ENCODE results near the gene GABRG3. TPM values are rescaled to one million over a fixed set of nuclear protein-coding genes. Genes with fewer than 3 reads are reported as not detected.

GABRG3 gene
- total and polyA plus RNA-seq, 10 of the 15 experiments (the other 5 are each of a cell fraction or from before 2014, with no cell fraction given): 0.15 TPM; not detected in 9

DNA sequence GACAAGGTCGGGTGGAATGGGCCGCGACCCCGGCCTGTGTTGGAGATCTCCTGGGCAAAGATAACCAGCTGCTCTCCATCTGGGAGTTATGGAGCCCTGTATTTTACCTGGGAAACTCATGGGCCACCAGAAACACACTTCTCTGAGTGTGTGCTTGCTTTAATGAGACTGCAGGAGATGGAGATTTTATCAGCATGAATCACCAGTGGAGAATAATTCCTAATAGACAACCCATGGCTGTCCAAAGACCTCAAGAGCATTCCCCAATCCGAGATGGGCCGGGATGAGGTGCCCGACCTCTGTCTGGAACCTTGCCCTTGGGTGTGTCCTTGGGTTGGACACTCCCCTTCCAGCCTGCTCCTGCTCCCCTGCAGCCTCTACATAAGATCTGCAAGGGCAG lies 389.3 kb downstream of the GABRG3 start:
- H3K9ac ChIP-seq (ENCODE audit: control insufficient read depth, insufficient read depth, low read length): no peak overlapping the region
- RAD21 ChIA-PET (ENCODE audit: unreplicated experiment): no interaction called here
- H4K20me1 ChIP-seq (ENCODE audit: control insufficient read depth, insufficient read depth): no peaks in the 10 kb centered on the region
- no peak for TF ChIP-seq PML (IDR thresholded peaks at IDR 0.05; ENCODE audit: low read length)
- no peak for TF ChIP-seq EP300 (IDR thresholded peaks at IDR 0.05; ENCODE audit: borderline replicate concordance in 1 of 2, control insufficient read depth in 1 of 2, low read depth in 2 of 2, low read length in 2 of 2)
- BruUV-seq (replicated peaks): no TSS peak
- H3K4me3 ChIP-seq: no peak overlapping the region
- H2AFZ ChIP-seq (ENCODE audit: control insufficient read depth, low read depth, low read length): no peak overlapping the region
- H3K36me3 ChIP-seq (ENCODE audit: control insufficient read depth in 2 of 2, insufficient read depth in 2 of 2, low read length in 1 of 2): no peaks in the 10 kb centered on the region
- intact Hi-C loops (cut with micrococcal nuclease; ENCODE audit: unreplicated experiment) (no loop called here), in situ Hi-C loops (cut with MboI) (no loop called here)
- no peak overlapping the region for H3K27ac ChIP-seq (ENCODE audit: control insufficient read depth, insufficient read depth)
- no peak for FAIRE-seq
- WGBS (ENCODE audit: insufficient coverage, insufficient replicate concordance, low lambda C conversion rate, missing lambda C conversion rate): 16% methylated on average over 7 of the region's 7 CpGs
- DNase-seq (ENCODE audit: low read depth, low spot score): no peak
- no peaks in the 10 kb centered on the region for H3K27me3 ChIP-seq (replicated peaks in 1 of 2; ENCODE audit: control insufficient read depth in 2 of 2, insufficient read depth in 2 of 2, low read length in 1 of 2)
- H3K4me1 ChIP-seq (ENCODE audit: control insufficient read depth, insufficient read depth, low read length): no peaks in the 10 kb centered on the region
- CTCF ChIA-PET: no interaction called here
- H3K79me2 ChIP-seq (ENCODE audit: control insufficient read depth, insufficient read depth, low read length): no peaks in the 10 kb centered on the region
- SMC1A ChIA-PET (ENCODE audit: uncharacterized antibody, unreplicated experiment): no interaction called here
- POLR2A ChIA-PET: no interaction called here
- H3K4me2 ChIP-seq (ENCODE audit: control insufficient read depth, insufficient read depth): no peak overlapping the region
- no peaks in the 10 kb centered on the region; the same call in 2 of the 3 replicates for H3K9me3 ChIP-seq (replicated peaks; ENCODE audit: control insufficient read depth, insufficient read depth, low read length)
- no peak for ATAC-seq

DNA sequence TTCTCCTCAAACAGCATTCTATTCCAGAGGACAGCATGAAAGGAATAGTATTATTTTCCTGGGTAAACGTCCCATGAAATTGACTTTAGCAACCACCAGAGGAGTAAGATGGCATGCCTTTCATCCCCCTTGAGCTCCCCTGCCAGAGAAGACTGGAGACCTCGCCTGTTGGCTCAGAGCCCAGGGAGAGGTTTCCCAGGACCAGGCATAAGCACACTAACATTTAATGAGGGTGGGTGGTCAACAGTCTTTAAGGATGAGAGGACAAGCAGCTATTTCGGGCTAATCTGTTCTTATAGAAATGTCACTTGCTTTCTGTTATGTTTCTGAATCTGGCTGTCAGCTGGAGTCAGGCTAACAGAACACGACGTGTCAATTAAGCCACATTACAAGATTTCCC lies 390.5 kb downstream of the GABRG3 start:
- ATAC-seq: no peak
- intact Hi-C loops (cut with micrococcal nuclease; ENCODE audit: unreplicated experiment) (no loop called here), in situ Hi-C loops (cut with MboI) (no loop called here)
- Histone ChIP-seq H3K9me3 (replicated peaks; ENCODE audit: control insufficient read depth, insufficient read depth, low read length) (no peaks in the 10 kb centered on the region; the same call in 2 of the 3 replicates), H3K27me3 (replicated peaks in 1 of 2; ENCODE audit: control insufficient read depth in 2 of 2, insufficient read depth in 2 of 2, low read length in 1 of 2) (no peaks in the 10 kb centered on the region), H3K36me3 (ENCODE audit: control insufficient read depth in 2 of 2, insufficient read depth in 2 of 2, low read length in 1 of 2) (no peaks in the 10 kb centered on the region), H3K79me2 (ENCODE audit: control insufficient read depth, insufficient read depth, low read length) (no peaks in the 10 kb centered on the region), H3K9ac (ENCODE audit: control insufficient read depth, insufficient read depth, low read length) (no peak overlapping the region), H2AFZ (ENCODE audit: control insufficient read depth, low read depth, low read length) (no peak overlapping the region), H4K20me1 (ENCODE audit: control insufficient read depth, insufficient read depth) (no peaks in the 10 kb centered on the region), H3K27ac (ENCODE audit: control insufficient read depth, insufficient read depth) (no peak overlapping the region), H3K4me2 (ENCODE audit: control insufficient read depth, insufficient read depth) (no peak overlapping the region), H3K4me3 (no peak overlapping the region), H3K4me1 (ENCODE audit: control insufficient read depth, insufficient read depth, low read length) (no peaks in the 10 kb centered on the region)
- CTCF ChIA-PET: no interaction called here
- FAIRE-seq: no peak
- BruUV-seq (replicated peaks): no TSS peak
- SMC1A ChIA-PET (ENCODE audit: uncharacterized antibody, unreplicated experiment): interaction anchor here (1.2 kb wide), 1 partner anchor 20 kb away, joined by 3 read pairs; no protein-coding TSS in a partner anchor
- 0% methylated on average over 5 of the region's 5 CpGs for WGBS (ENCODE audit: insufficient coverage, insufficient replicate concordance, low lambda C conversion rate, missing lambda C conversion rate)
- no peak for DNase-seq (ENCODE audit: low read depth, low spot score)
- POLR2A ChIA-PET: no interaction called here
- RAD21 ChIA-PET (ENCODE audit: unreplicated experiment): no interaction called here
- TF ChIP-seq, protein P1, sequence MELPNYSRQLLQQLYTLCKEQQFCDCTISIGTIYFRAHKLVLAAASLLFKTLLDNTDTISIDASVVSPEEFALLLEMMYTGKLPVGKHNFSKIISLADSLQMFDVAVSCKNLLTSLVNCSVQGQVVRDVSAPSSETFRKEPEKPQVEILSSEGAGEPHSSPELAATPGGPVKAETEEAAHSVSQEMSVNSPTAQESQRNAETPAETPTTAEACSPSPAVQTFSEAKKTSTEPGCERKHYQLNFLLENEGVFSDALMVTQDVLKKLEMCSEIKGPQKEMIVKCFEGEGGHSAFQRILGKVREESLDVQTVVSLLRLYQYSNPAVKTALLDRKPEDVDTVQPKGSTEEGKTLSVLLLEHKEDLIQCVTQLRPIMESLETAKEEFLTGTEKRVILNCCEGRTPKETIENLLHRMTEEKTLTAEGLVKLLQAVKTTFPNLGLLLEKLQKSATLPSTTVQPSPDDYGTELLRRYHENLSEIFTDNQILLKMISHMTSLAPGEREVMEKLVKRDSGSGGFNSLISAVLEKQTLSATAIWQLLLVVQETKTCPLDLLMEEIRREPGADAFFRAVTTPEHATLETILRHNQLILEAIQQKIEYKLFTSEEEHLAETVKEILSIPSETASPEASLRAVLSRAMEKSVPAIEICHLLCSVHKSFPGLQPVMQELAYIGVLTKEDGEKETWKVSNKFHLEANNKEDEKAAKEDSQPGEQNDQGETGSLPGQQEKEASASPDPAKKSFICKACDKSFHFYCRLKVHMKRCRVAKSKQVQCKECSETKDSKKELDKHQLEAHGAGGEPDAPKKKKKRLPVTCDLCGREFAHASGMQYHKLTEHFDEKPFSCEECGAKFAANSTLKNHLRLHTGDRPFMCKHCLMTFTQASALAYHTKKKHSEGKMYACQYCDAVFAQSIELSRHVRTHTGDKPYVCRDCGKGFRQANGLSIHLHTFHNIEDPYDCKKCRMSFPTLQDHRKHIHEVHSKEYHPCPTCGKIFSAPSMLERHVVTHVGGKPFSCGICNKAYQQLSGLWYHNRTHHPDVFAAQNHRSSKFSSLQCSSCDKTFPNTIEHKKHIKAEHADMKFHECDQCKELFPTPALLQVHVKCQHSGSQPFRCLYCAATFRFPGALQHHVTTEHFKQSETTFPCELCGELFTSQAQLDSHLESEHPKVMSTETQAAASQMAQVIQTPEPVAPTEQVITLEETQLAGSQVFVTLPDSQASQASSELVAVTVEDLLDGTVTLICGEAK (IDR thresholded peaks at IDR 0.05; ENCODE audit: borderline replicate concordance): no peak
- no peak for TF ChIP-seq SMAD1 (IDR thresholded peaks at IDR 0.05; ENCODE audit: low read depth, partially characterized antibody)
- no peak for TF ChIP-seq ZSCAN29 (IDR thresholded peaks at IDR 0.05)
- no peak for TF ChIP-seq DPF2 (IDR thresholded peaks at IDR 0.05)
- TF ChIP-seq, protein P2, sequence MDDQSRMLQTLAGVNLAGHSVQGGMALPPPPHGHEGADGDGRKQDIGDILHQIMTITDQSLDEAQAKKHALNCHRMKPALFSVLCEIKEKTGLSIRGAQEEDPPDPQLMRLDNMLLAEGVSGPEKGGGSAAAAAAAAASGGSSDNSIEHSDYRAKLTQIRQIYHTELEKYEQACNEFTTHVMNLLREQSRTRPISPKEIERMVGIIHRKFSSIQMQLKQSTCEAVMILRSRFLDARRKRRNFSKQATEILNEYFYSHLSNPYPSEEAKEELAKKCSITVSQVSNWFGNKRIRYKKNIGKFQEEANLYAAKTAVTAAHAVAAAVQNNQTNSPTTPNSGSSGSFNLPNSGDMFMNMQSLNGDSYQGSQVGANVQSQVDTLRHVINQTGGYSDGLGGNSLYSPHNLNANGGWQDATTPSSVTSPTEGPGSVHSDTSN (IDR thresholded peaks at IDR 0.05; ENCODE audit: insufficient replicate concordance, low read depth, low read length): no peak
- TF ChIP-seq ZBTB4 (CRISPR knock-in tag; IDR thresholded peaks at IDR 0.05): no peak
- TF ChIP-seq SMAD5 (IDR thresholded peaks at IDR 0.05; ENCODE audit: low read depth): no peak
